Fibroblast of lung (primary cell): ENCODE data around the gene IL10RA.

Source experiments
- EZH2 ChIP-seq: IDR thresholded peaks from 2 replicates; pipeline ENCODE4 v1.5.1; 2012; ENCODE audit warnings: low read length, control low read depth, mild to moderate bottlenecking; ENCODE audit errors: missing control alignments
- TF ChIP-seq, protein P1 (sequence below), 2 donors: IDR thresholded peaks in 1 of 2; conservative IDR thresholded peaks in 1 of 2; 1 replicate in 1 of 2; 2 replicates in 1 of 2; pipeline ENCODE4 v1.5.1; 2011 to 2012; ENCODE audit warnings: low read length in 2 of 2, control low read depth in 1 of 2, inconsistent platforms in 1 of 2, low read depth in 1 of 2, mild to moderate bottlenecking in 1 of 2

DNA sequence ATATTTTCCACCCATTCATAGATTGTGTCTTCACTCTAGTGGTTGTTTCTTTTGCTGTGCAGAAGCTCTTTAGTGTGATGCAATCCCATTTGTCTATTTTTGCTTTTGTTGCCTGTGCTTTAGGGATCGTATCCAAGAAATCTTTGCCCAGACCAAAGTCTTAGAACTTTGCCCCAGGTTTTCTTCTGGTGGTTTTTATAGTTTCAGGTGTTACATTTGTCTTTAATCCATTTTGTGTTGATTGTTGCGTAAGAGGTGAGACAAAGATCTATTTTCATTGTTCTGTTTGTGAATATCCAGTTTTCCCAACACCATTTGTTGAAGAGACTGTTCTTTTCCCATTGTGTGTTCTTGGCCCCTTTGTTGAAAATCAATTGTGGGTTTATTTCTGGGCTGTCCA, 6.4 kb downstream of the IL10RA start:
- TF ChIP-seq, protein P1, sequence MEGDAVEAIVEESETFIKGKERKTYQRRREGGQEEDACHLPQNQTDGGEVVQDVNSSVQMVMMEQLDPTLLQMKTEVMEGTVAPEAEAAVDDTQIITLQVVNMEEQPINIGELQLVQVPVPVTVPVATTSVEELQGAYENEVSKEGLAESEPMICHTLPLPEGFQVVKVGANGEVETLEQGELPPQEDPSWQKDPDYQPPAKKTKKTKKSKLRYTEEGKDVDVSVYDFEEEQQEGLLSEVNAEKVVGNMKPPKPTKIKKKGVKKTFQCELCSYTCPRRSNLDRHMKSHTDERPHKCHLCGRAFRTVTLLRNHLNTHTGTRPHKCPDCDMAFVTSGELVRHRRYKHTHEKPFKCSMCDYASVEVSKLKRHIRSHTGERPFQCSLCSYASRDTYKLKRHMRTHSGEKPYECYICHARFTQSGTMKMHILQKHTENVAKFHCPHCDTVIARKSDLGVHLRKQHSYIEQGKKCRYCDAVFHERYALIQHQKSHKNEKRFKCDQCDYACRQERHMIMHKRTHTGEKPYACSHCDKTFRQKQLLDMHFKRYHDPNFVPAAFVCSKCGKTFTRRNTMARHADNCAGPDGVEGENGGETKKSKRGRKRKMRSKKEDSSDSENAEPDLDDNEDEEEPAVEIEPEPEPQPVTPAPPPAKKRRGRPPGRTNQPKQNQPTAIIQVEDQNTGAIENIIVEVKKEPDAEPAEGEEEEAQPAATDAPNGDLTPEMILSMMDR (conservative IDR thresholded peaks at IDR 0.05 in 1 of 2, IDR thresholded peaks at IDR 0.05 in 1 of 2; ENCODE audit: low read depth in 1 of 2, low read length in 2 of 2), result no peak
- TF ChIP-seq EZH2, result no peak
